GM11168 (cell line): ENCODE measurements around the gene ZNF581.

Source experiments
- in situ Hi-C: fragments of 300-500 bp; cut with MboI; formaldehyde crosslinking; loops from one replicate; pipeline ENCODE4 v1.12.0; 2022; ENCODE audit warnings: low sequenced_read_pairs; ENCODE audit not compliant: unreplicated experiment

Gene ZNF581

DNA sequence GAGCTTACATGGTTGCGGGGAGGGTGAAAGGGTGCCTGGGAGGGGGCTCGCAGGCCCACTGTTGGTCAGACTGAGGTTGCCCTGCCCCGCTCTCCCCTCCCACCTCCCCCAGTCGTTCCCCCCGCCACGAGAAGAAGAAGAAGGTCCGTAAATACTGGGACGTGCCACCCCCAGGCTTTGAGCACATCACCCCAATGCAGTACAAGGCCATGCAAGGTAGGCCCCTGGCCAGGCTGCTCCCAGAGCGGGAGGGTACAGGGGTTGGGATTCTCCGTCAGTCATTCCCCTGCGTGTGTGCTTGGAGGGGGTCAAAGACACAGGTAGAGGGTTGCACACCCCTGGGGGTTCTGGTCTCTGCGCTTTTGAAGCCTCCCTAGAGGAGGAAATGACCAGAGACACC, 17.0 kb downstream of the ZNF581 start:
- in situ Hi-C loops = no loop called here

DNA sequence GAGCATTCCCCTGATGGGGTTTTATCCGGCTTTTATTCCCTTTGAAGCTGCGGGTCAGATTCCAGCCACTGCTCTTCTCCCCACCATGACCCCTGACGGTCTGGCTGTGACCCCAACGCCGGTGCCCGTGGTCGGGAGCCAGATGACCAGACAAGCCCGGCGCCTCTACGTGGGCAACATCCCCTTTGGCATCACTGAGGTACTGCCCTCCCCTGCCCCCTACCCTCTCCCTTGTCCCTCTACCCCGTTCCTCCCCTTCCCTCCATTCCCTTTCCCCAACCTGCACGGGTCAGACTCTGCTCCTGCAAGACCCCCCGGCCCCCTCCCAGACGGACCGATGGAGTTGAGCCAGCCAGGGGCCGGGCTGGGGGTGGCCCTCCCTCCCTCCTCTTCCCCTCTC, 17.5 kb downstream of the ZNF581 start:
- in situ Hi-C loops = no loop called here

DNA sequence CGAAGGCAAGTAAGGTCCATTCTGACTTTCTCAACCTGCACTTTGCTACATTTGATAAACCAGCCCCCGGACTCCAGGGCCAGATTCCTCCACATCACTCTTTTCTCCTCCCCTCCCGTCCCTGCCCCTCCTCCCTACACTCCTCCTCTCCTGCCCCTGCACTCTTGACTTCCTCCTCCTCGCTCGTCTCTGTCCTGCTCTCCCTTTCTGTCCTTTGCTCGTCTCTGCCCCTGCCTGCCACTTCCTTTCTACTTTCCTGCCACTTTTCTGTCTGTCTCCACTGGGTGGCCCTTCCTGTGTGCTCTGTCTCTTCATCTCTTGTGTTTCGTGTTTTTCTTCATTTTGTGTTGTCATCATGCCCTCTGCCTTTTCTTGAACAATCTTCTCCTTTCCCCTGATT, 18.4 kb downstream of the ZNF581 start:
- in situ Hi-C loops = no loop called here

DNA sequence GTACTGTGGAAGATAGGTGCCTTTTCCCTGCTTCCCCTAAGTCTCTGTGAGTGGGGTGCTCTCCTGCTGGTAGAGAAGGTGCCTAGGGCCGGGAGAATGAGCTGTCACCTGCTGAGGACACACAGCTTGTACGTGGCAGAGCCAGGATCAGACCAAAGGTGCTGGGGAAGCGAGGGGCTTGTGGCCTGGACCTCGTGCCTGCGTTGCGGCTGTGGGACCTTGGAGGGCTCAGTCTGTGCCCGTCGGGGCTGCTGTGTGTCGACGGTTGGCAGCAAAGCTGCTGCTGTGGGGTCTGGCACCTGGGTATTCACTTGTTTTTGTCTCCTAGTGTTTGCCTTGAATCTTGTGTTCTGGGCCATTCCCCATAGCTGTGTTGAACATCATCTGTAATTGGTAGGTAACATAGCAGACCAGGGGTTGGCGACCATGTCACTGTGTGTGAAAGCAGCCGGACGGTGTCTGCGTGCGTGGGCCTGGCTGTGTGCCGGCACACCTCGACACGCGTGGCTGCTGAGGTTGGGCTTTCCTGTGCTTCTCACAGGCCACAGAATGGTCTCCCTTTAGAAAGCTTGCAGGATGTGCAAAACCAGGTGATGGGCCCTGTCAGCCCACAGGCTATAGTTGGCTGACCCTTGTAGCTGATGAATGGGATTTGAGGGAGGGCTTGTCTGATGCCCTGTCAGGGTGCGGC, 20.5 kb downstream of the ZNF581 start:
- in situ Hi-C loops = no loop called here

DNA sequence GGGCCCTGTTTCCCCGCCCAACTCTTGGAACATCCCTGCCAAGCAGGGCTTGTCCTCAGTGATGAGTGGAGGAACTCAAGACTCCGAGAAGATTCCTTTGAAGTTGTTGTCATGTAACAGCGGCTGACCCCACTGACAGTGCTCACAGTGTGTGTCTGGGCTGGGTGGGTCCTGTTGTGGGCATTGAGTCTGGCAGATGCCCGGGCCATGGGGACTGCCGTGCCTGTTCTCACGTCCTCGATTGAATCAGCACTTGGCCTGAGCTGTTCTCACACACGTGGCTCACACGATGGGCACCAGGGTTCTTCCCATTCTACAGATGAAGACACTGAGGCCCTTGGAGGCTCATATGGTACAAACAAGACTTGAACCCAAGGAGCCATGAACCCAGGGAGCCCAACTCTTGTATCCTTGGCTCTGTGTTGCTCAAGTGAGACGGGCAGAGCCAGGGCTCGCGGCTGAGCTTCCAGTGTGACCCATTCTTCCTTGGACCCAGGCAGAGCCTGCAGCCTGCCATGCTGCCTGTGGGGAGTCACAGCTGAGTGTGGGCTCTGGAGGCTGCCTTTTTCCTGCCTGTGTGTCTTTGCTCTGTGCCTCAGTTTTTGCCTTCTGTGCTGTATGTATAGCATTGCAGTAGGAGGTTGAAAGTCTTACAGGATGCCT, 23.0 kb downstream of the ZNF581 start:
- in situ Hi-C loops = no loop called here

DNA sequence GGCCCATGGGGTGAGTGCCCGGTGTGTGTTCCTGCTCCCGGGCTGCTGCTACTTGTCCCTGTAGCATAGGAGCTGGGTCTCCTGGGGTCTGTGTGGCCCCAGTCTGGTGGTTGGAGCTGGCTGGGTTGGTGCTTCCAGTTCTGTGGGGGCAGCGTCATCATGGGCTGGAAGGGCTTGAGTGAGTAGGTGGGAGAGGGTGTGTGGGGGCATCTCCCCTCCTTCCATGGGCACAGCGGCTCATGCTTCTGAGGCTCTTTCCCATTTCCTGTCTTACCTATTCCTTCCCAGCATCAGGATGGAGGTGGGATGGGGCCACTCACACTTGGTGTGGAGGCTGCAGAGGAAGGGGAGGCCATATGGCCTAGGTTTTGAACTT, 23.5 kb downstream of the ZNF581 start:
- in situ Hi-C loops = no loop called here

DNA sequence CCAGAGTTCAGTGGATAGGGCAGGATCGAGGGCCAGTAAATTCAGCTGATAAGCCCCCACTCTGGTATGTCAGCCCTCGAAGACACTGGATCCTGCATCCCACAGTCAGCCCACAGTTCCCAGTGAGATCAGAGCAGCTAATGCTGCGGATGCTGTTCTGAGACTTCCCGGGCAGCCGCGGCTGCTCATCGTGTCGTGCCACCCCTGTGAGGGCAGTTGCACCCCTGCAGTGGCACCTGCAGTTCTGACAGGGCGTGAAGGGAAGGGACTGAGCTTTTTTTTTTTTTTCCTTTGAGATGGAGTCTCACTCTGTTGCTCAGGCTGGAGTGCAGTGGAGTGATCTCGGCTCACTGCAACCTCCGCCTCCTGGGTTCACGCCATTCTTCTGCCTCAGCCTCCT, 24.1 kb downstream of the ZNF581 start:
- in situ Hi-C loops = no loop called here

DNA sequence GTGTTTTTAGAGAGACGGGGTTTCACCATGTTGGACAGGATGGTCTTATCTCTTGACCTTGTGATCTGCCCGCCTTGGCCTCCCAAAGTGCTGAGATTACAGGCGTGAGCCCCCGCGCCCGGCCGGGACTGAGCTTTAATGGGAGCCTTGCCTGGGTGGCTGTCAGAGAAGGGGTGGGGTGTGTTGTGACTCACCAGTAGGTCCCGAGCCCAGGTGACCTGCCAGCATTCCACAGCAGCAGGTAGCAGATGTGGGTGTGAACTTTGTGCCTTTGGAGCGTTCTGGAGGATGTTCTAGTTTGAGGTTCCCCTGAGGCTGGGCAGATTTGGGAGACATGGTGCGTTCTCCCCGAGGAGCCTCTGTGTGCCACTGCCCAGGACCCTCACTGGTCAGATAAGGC, 24.5 kb downstream of the ZNF581 start:
- in situ Hi-C loops = no loop called here

DNA sequence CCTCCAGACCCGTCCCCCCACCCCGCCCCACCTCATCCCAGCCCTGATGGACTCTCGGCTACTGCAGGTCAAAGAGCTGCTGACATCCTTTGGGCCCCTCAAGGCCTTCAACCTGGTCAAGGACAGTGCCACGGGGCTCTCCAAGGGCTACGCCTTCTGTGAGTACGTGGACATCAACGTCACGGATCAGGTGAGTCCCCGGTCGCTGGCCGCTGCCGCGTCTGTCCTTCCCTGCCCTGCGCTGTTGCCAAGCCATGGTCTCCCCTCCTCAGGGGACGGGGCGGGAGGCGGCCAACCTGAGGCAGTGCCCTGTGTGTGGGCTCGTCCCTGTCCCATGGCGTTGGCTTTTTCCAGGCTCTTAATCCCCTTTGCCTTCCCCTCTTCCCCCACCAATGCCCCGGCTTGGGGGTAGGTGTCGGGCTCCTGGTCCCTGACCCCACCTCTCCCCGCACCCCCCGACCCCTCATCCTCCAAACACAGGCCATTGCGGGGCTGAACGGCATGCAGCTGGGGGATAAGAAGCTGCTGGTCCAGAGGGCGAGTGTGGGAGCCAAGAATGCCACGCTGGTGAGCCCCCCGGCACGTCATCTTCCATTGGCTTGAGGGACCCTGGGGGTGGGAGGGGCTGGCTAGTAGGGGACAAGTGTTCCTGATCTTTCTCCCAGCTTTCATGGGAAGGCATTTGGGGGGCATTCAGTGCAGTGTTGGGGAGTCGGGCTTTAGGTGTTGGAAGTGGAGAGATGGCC, 25.3 kb downstream of the ZNF581 start:
- in situ Hi-C loops = no loop called here

DNA sequence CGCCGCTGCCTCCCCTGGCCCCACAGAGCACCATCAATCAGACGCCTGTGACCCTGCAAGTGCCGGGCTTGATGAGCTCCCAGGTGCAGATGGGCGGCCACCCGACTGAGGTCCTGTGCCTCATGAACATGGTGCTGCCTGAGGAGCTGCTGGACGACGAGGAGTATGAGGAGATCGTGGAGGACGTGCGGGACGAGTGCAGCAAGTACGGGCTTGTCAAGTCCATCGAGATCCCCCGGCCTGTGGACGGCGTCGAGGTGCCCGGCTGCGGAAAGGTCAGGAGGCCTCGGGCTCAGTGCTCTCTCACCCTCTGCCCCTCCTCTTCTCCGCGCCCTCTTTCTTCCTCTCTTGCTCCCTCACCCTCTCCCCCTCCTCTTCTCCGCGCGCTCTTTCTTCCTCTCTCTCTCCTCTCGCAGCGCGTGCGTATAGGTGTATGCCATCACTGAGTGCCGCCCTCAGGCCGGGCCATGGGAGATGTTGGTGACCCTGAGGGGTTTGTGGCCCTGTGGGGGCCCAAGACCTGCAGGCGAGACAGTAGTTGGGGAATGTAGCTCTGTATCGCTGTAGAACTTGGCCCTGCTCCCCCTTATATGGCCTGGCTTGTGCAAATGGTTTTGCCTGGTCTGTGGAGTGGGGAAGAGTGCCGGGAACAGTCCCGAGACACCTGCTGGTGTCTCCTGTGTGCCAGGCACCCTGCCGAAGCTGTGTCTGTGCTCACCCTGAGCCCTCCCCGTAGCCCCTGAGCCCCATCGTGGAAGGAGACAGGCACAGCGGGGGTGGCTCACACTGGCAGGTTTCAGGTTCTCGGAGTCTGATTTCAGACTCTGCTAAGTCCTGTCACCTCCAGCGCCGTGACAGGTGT, 26.2 kb downstream of the ZNF581 start:
- in situ Hi-C loops = no loop called here

DNA sequence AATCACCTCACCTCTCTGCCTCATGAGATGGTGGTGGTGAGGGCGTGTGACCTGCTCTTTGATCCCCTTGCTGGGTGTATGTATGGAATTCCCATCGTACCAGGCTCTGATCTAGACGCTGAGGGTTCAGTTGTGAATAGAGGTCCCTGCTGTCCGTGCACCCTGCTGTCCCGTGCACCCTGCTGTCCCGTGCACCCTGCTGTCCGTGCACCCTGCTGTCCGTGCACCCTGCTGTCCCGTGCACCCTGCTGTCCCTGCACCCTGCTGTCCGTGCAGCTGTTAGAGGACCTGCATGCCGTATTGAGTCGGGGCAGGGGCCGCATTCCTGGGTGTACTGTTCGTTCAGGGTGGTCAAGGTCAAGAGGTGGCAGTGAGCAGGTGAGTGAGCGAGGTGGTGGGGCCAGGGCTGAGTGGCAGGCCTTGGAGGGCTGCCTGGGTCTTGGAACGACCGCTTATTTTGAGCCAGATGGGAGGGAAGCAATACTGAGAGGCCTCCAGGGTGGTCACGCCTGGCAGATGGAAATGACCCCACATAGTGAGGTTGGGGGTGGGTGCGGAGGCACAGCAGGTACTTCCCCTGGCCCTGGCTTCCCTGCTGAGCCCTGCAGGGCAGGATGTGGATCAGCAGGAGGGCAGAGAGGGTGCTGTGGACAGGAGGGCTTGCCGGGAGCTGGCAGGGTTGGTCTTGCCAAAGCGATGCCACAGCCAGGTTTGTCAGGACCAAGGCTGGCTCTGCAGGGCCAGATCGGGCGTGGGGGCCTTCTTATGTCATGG, 27.0 kb downstream of the ZNF581 start:
- in situ Hi-C loops = no loop called here

DNA sequence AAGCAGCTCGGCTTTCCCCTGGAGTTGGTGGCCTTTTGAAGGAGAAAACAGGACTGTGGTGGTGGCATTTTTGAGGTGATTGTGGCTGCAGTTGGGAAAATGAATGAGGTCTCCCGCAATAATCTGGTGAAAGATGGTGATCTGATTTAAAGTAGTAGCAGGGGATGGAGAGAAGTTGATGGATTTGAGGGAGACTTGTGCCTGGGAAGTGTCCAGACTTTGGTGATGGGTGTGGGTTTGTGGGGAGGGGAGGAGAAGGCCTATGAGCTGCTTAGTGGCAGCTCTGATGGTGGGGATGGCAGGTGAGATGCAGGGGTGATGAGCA, 27.6 kb downstream of the ZNF581 start:
- in situ Hi-C loops = no loop called here

DNA sequence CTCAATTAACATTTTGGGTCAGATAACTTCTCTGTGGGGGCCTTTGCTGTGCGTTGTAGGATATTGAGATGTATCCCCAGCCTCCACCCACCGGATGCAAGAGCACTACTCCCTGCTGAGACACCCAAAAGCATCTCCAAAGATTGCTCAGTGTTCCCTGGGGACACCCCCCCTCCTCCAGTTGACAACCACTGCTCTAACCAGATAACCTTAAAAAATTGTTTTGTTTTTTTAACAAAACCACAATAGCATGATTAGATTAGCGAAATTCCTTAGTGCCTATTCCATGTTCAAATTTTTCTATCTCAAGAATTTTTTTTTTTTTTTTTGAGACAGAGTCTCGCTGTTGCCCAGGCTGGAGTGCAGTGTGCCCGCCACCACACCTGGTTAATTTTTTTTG, 29.0 kb downstream of the ZNF581 start:
- in situ Hi-C loops = no loop called here

DNA sequence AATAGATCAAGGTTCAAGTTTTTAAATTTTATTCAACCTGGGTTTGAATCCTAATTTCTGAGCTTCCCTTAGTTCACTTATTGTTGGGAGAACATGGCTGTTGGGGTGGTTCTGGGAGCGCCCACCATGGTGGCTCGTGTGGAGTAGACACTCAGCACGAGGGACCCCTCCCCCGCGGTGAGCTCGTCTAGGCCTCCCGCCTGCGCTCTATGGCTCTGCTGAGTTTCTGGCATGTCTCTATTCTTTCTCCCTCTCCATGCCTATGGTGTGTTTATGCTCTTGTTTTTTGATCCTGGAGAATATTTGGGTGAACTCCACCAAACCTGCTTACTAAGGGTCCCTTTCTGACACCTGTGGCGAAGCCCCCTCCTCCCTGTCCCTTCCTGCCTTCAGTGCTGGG, 30.0 kb downstream of the ZNF581 start:
- in situ Hi-C loops = no loop called here

DNA sequence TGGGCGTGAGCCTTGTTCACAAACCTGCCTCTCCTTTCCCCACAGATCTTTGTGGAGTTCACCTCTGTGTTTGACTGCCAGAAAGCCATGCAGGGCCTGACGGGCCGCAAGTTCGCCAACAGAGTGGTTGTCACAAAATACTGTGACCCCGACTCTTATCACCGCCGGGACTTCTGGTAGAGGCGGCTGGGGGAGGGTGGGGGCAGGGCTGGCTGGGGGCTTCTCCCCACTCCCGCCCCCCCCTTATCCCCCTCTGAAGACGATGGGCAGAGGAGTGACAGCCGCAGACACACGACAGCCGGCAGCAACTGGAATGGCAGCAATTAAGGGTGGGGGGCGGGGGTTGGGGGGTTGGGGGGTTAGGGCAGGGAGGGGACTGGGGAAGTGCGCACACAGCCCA, 30.4 kb downstream of the ZNF581 start:
- in situ Hi-C loops = no loop called here

DNA sequence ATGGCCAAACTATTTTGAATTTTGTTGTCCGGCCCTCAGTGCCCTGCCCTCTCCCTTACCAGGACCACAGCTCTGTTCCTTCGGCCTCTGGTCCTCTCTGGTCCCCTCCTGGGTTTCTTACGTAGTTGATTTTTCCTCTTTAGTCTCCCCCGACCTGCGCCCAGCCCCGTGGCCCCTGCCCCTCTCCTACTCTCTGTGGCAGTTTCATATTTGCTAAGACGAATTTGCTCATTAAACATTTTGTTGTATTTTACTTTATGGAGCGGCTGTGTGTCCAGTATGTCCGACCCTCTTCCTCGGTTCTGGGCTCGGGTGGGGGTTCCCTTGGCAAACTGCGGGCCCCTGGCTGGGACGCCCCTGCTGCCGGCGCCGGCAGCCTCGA, 31.0 kb downstream of the ZNF581 start:
- in situ Hi-C loops = no loop called here

DNA sequence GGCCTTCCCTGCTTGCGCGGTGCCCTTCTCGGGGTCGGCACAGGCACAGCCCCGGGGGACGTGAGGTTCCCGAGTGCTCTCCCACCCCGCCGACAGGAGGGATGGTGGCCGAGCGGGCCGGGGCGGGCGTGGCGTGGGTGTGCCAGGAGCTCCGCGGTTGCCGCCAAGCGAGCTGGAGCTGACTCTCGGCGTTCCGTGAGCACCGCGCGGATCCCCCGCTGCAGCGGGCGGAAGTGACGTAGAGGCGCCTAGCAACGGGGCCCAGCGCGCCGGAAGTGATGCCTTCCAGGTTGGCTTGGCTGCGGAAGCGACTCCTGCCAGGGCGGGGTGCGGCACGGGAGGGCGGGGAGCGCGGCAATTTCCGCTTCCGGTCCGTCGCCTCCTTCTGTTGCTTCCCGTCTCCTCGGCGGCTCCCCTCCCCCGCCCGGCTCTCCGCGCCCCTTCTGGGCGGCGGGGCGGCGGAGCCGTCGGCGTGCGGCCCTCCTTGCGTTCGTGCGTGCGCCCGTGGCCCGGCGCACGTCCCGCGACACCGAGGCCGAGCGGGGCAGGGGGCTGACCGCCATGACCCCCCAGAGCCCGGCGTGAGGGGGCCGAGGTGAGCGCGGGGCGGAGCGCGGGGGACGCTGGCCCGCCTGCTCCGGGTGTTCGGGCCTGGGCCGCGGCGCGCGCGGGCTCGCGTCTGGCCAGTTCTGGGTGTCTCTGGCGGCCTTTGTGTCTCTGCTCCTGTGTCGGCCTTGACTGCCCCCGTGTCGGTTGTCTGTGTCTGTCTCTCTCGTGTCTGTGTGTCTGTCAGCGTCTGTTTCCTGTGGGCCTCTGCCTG, 31.6 kb downstream of the ZNF581 start, which contains the start of gene EPN1:
TSS of gene EPN1 (plus strand) at position 386 of the 820 bp plus-strand sequence. CDS start 3,402 bp downstream, outside the sequence.
- in situ Hi-C loops = no loop called here

DNA sequence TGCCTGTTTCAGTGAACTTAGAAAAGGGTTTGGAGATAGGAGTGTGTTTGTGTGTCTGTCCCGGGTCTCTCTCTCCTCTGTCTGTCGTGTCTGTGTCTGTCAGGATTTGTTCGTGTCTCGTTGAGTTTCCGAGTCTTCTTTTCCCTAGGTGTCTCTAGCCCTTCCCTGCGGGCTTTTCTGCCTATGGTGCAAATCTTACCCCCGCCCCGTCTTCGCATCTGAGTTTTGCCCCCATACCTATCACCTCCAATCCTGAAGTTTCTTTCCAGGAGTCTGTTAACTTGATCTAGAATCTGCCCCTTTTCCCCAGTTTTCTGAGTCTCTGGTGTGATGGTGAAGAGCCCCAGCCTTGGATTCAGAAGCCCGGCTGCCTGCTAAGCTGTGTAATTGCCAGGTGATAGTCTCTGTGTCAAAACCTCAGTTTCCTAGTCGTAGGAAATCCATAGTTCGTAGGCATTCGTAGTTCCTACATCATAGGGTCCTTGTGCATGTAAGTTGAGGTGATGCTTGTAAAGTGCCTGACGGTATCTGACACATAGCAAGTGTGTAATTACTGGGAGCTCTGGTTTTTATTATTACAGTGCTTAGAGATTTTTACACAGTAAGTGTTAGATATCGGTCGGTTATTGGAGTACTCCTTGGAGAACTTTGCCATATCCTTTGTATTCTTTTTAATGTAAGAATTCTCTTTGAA, 32.4 kb downstream of the ZNF581 start:
- in situ Hi-C loops = no loop called here

DNA sequence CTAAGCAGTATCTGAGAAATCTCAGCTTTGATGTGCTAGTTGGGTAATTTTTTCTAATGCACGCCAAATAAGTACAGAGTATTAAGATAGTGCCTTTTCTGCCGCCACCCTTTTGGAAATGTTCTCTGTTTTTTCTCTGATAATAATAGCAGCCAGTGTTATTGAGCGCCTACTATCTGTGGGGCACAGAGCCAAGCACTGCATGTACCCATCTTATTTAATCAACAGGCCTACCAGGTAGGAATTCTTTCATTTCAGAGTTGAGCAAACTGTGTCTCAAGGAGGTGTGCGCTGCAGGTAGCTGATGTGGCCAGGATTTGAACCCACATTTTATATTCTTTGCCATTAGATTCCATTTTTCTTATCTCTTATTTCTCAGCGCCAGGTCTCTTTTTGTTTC, 32.9 kb downstream of the ZNF581 start:
- in situ Hi-C loops = no loop called here
